SIG-M5 treated with dmso at 0.1 percent for 504 hours (cell line): ENCODE data around the gene SETX.
A peak's percentile ranks its signal among the peaks of the same experiment; 100 is the strongest.
"Not testable (repeated sequence)": the region's sequence is repeated elsewhere in the genome, so short reads cannot be mapped to it uniquely, and the experiment has no call there.

Experiments used
- DNase-seq: peaks from one replicate; lab custom pipeline; 2025; ENCODE audit not compliant: unreplicated experiment; lab: John Stamatoyannopoulos, UW

The SETX gene, protein sequence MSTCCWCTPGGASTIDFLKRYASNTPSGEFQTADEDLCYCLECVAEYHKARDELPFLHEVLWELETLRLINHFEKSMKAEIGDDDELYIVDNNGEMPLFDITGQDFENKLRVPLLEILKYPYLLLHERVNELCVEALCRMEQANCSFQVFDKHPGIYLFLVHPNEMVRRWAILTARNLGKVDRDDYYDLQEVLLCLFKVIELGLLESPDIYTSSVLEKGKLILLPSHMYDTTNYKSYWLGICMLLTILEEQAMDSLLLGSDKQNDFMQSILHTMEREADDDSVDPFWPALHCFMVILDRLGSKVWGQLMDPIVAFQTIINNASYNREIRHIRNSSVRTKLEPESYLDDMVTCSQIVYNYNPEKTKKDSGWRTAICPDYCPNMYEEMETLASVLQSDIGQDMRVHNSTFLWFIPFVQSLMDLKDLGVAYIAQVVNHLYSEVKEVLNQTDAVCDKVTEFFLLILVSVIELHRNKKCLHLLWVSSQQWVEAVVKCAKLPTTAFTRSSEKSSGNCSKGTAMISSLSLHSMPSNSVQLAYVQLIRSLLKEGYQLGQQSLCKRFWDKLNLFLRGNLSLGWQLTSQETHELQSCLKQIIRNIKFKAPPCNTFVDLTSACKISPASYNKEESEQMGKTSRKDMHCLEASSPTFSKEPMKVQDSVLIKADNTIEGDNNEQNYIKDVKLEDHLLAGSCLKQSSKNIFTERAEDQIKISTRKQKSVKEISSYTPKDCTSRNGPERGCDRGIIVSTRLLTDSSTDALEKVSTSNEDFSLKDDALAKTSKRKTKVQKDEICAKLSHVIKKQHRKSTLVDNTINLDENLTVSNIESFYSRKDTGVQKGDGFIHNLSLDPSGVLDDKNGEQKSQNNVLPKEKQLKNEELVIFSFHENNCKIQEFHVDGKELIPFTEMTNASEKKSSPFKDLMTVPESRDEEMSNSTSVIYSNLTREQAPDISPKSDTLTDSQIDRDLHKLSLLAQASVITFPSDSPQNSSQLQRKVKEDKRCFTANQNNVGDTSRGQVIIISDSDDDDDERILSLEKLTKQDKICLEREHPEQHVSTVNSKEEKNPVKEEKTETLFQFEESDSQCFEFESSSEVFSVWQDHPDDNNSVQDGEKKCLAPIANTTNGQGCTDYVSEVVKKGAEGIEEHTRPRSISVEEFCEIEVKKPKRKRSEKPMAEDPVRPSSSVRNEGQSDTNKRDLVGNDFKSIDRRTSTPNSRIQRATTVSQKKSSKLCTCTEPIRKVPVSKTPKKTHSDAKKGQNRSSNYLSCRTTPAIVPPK (N-terminal part only)

DNA sequence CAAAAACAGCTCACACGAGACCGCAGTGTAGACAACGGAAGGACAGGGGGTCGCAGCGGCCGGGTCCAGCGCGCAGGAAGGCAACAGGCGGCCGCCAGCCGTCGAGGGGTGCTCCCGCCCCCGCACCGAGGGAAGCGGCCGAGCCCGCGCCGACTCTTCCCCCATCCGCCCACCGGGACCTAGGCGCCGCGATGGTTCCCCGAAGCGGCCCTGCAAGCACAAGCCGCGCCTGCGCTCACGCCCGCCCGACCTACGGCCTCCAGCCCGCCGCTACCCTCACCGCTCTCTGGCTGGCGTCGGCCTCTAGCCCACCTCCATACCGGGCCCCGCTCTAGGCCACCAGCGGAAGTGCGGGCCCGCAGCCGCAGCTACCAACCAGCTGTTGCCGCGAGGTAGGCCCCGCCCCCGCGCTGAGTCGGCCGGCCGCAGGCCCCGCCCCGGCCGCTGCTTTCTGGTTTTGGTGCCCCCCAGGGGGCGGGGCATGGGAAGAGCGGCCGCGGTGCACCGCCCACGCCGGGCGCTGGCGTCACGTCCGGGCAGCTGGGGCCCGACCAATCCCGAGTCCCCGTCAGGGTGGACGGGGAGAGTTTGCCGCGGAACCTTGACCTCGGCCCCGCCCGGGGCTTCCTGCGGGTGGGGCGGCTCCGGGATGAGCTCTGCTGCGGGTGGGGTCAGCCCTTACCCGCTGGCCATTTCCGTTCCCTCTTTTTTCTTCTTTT, at the start of gene SETX:
Gene SETX, minus strand, starts transcription at position 350 of the 719 bp plus-strand sequence. CDS start 5,558 bp downstream, outside the sequence.
- peak; percentile 91 for DNase-seq

DNA sequence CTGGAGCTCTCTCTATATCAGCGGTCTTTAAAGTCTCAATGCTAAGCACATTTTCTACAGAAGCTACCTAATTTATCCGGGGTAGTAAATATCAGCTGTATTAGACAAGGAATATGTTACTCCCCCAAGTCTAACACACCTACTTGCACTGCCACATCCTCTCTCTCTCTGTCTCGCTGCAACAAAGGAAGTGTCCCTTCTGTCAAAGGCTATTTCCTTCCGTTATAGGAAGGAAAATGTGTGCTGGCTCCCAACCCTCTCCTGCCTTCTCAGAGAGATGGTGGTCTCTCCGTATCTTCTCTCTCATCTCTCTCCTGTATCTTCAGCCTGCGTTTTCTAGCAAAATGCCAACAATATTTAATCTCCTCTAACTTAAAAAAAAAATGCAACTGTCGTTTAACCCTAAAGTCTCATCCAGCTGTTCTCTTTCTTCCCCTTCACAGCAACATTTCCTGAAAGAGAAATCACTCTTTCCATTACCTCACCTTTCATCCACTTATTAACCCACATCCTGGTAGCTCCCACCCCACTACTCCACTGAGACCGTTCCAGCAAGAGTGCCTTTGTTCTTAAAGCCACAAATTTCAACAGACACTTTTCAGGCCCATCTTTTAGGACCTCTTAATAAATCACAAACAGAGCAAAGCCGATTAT, 49.6 kb upstream of the SETX start:
- no peak for DNase-seq

DNA sequence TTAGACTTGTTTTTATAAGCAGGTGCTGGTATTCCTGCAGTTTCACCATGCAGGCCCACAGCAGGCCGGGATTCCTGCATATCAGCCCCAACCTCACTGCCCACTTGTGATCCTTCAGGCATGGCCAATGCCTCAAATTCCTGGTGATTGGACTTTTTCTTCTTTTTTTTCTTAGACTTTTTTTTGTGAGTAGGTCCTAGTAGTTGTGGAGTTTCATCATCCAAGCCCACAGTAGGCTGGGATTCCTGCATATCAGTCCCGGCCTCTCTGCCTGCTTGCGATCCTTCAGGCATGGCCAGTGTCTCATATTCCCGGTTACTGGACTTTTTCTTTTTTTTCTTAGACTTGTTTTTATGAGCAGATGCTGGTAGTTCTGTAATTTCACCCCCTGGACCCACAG, 47.0 kb upstream of the SETX start:
- no peak for DNase-seq

DNA sequence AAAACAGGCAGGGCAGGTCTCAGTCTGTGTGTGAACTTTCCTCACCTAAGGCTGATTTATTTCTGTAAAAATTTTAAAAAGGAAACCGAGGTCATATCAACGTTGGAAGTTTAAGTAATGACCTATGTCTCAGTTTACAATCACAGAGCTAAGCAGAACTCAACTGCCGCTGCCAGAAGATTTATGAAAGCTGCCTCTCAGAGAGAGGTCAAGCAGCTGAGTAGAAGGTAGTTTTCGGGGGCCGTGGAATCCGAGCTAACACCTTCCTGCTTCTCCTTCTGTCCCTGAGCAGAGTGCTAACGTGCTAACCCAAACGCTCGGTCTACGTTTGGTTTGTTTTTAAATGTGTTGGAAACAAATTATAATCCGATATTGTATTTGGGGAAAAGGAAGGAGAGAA, 40.8 kb upstream of the SETX start:
- DNase-seq: no peak

DNA sequence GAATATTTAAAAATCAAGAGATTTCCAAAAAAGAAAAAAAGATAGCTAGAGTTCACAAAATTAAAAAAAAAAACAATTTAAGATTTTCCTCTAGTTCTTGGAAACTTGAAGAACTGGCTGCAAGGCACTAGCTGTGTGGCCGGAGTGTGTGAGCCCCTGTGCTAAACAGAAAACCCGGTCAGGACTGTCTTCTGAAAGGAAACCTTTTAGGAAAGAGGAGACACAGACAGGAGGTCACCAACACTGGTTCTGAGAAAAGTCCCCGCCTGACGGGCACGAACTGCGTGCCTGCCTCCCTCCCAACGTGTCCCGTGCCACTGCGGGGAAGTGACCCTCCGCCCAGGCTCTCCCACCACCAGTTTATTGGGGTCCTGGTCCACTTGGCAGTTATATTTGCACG, 36.7 kb upstream of the SETX start:
- no peak for DNase-seq

DNA sequence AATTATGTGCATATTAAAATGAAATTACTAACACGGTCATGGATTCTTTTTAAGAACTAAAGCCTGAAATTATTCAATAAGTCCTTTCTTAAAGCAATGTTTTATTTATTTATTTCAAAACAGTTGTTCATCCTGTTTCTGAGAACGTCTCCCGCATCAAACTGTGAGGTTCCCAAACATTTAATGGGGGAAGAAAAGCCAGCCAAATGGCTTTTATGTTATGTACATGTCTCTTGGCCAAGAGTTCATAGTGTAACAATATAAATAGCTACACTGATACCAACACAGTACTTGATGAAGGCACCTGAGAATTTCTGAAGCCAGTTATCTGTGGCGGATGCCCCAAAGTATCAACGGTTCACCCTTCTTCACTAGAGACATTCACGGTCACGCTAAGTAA, 36.2 kb upstream of the SETX start:
- DNase-seq: no peak

DNA sequence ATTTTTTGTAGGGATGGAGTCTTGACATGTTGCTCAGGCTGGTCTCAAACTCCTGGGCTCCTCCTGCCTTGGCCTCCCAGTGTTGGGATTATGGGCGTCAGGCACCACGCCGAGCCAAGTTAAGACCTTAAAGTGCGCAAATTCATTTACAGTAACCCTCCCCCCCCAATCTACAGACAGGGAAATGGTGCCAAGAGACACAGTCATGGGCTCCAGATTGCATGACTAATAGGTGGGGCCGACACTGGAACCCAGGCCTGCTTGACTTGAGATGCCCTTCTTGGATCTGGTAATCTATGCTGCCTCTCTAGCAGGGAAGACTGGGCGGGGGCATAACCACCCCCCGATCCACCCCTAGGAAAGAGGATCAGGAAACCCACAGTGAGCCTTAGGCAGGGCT, 32.3 kb upstream of the SETX start:
- no peak for DNase-seq

DNA sequence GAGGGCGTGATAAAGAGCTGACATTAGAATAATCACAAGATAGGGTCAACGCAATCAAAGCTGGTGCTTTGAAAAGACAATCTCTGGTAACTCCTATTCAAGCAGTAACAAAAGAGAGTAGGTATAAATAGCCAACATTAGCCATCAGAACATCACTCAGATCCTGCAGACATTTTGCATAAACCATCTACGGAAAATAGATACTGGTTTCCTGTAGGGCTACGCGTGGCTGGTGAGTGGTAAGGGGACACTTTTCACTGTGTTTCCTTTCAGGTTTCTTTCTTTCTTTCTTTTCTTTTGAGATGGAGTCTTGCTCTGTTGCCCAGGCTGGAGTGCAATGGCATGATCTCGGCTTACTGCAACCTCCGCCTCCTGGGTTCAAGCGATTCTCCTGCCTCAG, 29.6 kb upstream of the SETX start:
- no peak for DNase-seq

DNA sequence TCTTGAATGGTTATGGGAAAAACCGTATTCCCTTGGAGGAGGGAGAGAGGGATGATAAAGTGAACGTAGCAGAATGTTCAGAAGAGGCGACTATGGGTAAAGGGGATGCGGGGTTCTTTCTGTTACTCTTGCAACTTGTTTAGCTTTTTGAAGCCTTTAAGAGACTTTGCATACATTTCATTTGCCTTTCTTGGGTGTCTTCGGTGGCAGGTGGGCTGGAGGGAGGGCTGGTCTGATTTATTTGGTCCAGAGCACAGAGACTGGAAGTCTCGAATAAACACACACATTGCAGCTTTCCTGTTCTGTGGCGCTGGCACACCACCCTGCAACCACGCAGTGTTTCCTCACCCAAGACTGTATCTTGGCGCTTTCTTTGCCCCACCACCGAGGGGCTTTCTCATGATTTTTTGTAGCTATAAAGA, 28.7 kb upstream of the SETX start:
- no peak for DNase-seq

DNA sequence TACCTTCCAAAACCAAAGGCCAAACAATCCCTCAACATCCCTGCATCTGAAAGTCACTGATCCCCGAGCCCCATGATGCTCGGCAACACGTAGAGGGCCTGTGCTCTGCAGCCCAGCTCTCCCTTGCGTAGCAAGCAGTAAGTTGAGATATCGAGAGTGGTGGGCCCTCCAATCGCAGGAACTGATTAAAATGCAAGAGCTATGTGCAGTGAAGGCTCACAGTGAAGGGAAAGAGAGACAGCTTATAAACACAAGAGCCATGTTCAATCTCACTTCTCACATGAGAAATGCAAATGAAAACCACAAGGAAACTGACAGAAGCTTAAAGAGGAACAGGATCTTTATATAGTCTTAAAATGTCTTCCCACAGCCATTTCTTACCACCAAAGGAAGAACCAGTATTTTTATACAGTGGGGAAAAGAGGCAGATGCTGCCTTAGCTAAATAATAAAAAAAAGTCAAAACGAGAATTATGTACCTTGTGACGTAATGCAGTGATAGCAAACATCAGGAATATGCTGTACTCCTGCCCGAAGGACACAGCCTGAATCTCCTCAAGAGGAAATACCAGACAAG, 27.3 kb upstream of the SETX start:
- peak; percentile 83 for DNase-seq

DNA sequence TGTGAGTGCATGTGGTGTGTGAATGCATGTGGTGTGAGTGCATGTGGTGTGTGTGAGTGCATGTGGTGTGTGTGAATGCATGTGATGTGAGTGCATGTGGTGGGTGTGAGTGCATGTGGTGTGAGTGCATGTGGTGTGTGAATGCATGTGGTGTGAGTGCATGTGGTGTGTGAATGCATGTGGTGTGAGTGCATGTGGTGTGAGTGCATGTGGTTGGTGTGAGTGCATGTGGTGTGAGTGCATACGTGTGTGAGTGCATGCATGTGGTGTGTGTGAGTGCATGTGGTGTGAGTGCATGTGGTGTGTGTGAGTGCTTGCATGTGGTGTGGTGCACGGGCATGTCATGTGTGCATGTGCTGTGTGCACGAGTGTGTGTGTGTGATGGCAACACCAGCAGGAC, 23.6 kb upstream of the SETX start:
- not testable (repeated sequence) for DNase-seq

DNA sequence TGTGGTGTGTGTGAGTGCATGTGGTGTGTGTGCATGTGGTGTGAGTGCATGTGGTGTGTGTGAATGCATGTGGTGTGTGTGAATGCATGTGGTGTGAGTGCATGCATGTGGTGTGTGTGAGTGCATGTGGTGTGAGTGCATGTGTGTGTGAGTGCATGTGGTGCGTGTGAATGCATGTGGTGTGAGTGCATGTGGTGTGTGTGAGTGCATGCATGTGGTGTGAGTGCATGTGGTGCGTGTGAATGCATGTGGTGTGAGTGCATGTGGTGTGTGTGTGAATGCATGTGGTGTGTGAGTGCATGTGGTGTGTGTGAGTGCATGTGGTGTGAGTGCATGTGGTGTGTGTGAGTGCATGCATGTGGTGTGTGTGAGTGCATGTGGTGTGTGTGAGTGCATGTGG, 23.0 kb upstream of the SETX start:
- not testable (repeated sequence) for DNase-seq

DNA sequence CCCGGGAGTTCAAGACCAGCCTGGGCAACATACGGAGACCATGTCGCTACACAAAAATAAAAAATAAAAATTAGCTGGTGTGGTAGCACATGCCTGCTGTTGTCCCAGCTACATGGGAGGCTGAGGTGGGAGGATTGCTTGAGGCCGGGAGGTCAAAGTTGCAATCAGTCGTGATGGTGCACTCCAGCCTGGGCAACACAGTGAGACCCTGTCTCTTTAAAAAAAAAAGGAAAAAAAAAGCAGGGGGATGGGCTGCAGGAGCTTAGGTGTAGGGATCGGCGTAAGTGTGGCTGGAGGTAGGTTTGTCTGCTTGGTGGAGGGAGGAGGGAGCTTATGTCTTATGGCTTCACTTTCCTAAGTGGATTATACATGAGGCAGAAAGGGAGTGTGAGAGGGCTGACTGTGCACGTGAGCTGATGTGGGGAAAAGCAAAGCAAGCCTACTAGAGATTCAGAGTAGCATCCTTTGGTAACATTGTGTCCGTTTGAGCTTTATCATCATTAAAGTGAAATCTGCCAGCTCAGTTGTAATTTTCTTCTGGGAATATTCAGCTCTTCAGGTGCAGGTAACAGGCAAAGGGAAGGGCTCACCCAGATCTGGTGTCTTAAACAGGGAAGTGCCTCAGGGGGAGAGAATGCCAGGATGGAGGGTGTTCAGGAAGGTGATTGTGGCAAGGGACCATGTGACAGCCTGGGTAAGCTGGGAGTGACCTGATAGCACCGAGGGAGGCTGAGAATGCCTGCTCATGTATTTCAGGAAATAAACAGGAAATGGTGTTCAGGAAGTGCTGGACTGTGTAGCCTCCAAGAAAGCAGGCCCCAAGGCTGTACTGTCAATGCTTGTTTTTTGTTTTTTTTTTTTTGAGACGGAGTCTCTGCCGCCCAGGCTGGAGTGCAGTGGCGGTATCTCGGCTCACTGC, 17.6 kb upstream of the SETX start:
- peak; percentile 23 for DNase-seq

DNA sequence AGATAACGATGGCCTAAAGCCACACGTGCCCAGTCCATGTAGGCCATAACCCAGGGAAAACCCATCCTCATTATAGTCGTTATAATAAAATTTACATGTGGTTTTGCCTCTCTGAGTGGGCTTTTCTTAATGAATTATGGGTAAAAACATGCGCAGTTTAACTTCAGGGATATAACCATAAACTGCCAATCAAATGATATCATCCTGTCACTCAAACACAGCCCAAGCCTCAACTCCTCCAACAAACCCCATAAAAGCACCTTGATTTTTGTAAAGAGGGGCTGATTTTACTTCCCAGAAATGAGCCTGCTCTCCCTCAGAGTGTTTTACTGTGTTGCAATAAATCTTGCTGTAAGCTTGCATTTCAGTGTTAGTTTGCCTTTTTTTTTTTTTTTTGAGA, 15.8 kb upstream of the SETX start:
- DNase-seq: no peak

DNA sequence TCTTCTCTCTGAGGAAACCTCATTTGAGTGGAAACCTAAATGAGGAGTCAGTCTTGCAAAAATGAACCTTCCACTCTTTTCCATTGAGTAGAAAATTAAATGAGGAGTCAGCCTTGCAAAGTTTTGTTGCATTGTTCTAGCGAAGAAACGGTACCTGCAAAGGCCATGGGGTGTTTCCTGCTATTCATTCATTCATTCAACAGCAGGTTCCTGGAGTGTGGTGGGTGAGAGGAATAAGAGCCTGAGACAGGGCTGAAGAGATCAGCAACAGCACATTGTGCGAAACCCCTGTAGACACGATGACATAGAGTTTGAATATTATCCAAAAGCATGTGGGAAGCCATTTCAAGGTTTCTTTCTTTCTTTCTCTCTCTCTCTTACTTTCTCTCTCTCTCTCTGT, 14.6 kb upstream of the SETX start:
- no peak for DNase-seq

DNA sequence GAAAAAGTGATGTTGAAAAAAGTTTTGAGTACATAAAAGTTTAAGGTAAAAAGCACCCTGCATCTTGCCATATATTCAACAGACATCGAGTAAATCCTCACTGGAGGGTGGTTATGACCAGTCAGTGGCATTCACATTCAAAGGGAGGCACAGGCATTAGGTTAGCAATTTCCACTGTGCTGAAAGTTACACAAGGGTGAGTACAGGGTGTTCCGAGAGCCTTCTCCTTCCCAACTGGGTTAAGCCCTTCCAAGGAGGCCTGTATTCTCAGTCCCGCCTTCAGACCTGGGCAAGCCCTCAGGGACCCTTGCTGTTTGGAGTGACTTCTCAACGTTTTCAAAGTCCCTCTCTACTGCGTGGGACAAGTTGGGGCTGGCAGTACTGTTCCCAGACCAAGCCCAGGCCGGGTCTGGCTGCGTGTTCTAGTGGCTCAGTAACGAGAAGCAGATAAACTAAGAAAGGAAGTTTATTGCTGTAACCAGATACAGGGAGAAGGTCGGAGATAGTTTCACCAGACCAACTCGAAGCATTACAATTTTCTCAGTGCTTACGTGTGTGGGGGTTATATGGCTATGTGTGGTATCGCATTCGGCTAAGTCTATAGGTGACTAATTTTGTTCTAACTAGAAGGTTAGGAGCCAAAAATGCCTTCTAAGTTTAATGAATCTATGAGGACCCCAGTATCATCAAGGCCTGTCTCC, 13.0 kb upstream of the SETX start:
- DNase-seq: no peak

DNA sequence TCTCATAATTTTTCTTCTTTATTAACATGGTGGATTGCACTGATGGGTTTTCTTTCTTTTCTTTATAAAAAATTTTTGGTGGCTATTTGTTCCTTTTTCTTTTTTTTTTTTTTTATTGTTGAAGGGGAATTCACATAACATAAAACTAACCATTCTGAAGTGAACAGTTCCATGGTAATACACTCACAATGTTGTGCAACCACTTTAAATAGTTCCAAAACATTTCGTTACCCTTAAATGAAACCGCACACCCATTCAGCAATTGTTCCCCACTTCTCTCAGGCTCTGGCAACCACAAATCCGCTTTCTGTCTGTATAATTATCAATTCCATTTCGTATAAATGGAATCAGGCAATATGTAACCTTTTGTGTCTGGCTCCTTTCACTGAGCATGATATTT, 11.7 kb upstream of the SETX start:
- peak; percentile 79 for DNase-seq

DNA sequence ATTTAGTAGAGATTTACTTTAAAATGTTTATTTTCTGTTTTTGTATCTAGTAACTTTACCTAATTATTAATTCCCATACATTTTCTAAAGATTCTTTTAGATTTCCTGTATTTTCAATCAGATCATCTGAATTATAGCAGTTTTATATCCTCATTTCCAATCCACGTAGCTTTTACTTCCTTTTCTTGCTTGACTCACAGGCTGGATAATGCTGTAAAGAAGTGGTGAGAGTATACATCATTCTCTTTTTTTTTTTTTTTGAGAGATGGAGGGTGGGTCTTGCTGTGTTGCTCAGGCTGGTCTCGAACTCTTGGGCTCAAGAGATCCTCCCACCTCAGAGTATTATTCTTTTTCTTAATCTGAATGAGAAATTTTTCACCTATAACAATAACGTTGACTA, 11.2 kb upstream of the SETX start:
- peak; percentile 9 for DNase-seq
